Embryonic facial prominence (tissue), 1 donor: Measurements from ENCODE around the gene CD53.
"Not testable (repeated sequence)": the region's sequence is repeated elsewhere in the genome, so short reads cannot be mapped to it uniquely, and the experiment has no call there.

ENCODE experiments used
- DNase-seq: peaks from one replicate; pipeline ENCODE4 v3.0.0-alpha.2; 2016; ENCODE audit errors: extremely low spot score

Gene CD53

DNA sequence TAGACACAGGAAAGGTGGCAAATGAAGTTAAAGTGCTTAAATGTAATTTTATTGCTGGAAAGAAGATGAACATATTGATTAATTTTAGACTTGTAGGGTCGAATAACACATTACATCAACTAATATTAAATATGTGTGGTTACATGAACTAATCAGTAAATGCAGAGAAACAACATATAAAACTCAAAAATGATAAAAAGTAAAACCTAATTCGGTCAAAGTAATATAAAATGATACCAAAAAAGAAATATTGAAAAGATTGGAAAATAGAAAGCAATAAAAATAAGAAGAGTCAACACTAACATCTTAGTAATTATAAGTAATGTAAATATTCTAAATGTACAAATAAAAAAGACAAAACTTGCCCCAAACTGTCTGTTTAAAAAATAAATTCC is 43.3 kb downstream of the CD53 start:
- no peak for DNase-seq

DNA sequence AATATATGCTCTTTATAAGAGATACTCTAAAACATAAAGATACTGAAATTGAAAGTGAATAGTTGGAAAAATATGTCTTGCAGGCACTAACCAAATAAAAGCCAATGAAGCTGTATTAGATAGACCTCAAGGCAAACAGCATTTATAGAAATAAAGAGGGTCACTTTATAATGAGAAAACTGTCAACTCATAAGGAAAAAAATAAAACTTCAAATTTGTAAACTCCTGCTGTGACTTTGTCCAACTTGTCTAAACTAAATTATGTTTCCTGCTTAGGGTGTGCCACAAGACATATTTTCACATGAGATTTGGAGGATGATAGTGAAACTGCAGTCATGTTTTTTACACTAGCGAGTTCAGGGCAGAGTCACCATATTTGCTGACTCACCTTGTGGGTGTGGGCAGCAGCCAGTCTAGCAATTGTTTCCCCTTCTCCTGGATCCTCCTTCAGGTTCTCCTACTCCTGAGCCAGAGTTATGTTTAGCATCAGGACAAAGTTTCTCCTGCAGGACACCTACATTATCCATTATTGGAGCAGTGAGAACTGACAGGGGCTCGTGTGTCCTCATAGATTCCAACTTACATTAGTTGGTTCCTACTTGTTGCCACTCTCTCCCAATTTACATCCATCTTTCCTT is 43.8 kb downstream of the CD53 start:
- DNase-seq = no peak

DNA sequence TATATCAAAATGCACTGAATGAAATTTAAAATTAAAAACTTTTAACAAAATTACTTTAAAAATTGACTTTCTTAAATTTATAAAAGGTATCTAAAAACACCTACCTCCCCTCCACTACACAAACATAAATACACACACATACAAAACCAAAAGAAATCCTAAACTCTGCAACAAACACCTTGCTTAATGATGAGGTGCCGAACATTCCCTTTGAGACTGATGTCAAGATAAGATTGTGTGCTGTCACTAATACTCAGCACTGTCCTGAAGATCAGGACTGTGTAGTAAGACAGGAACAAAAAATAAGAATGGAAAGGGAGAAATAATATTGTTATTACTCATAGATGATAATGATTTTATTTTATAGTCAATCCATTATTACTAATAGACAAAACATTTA is 45.1 kb downstream of the CD53 start:
- DNase-seq = no peak

DNA sequence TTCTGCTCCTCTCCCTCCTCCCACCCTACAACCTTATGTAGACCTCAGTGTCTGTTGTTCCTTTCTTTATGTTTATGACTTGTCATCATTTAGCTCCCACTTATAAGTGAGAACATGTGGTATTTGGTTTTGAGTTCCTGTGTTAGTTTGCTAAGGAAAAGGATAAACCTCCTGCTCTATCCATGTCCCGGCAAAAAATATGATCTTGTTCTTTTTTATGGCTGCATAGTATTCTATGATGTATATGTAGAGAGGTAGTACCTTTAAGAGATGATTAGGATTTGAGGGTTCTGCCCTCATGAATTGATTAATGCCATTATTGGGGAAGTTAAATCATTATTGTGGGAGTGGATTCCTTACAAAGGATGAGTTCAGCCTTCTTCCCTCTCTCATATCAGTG is 49.0 kb downstream of the CD53 start:
- no peak for DNase-seq

DNA sequence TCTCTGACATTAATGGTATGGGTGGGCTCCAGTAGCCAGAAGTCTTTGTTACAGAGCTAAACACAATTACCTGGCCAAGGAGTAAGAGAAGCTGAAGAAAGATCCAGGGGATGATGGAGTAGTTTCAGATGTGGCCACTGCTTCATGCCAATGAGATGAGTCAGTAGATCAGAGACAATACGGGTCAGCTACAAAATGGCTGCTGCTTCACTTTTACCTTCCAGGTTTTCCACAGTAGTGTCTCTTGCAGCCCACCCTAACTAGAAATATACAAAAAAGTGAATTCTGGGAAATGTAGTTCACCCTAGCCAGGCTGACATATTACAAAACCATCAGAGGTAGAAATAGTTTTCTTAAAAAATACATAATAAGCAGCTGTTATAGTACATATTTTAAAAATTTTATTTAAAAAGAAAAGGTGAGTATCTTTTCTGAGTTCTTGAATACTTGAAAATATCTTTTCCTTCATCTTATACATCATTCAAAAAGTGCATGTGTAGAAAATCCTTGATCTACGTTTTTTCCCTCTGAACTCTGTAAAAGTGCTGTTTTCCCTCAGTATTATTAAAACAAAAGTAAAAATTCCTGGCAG is 54.6 kb downstream of the CD53 start:
- DNase-seq = no peak

DNA sequence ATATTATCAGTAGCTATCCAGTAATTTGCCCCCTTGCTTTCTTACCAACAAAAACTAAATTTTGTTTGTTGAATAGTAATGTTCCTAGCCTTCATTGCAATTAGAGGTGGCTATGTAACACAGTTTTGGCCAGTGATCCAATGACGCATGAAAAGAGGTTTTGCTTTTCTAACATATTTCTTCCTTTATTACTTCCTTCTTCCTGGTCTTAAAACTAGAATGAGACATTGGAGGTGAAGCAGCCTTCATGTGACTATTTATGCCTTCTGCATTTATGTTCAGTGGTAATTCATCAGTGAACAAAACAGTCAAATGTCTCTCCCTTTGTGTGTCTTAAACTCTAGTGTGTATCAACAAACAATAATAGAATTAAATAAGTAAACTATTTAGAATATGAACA is 55.2 kb downstream of the CD53 start:
- DNase-seq = no peak

DNA sequence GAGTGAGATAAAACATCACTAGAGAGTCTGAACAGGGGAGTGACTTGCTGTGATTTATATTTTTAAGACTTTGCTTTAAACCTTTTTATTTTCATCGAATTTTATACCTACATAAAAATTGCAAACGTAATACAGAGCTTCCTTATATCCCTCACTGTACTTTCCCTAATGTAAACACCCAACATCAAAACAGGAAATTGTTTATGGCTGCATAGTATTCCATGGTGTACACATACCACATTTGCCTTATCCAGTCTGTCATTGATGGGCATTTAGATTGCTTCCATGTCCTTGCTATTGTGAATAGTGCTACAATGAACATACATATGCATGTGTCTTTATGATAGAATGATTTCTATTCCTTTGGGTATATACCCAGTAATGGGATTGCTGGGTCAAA is 56.0 kb downstream of the CD53 start:
- DNase-seq = no peak

DNA sequence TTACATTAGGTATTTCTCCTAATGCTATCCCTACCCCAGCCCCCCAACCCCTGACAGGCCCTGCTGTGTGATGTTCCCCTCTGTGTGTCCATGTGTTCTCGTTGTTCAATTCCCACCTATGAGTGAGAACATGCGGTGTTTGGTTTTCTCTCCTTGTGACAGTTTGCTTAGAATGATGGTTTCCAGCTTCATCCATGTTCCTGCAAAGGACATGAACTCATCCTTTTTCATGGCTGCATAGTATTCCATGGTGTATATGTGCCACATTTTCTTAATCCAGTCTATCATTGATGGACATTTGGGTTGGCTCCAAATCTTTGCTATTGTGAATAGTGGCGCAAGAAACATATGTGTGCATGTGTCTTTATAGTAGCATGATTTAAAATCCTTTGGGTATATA is 58.1 kb downstream of the CD53 start:
- not testable (repeated sequence) for DNase-seq

DNA sequence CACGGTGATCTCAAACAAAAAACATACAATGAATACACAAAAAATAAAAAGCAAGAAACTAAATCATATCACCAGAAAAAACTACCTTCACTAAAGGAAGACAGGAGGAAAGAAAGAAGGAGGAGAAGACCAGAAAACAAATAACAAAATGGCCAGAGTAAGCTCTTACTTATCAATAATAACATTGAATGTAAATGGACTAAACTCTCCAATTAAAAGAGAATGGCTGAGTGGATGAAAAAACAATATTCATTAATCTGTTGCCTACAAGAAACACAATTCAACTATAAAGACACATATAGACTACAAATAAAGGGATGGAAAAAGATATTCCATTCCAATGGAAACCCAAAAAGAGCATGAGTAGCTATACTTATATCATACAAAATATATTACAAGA is 63.6 kb downstream of the CD53 start:
- DNase-seq = no peak

DNA sequence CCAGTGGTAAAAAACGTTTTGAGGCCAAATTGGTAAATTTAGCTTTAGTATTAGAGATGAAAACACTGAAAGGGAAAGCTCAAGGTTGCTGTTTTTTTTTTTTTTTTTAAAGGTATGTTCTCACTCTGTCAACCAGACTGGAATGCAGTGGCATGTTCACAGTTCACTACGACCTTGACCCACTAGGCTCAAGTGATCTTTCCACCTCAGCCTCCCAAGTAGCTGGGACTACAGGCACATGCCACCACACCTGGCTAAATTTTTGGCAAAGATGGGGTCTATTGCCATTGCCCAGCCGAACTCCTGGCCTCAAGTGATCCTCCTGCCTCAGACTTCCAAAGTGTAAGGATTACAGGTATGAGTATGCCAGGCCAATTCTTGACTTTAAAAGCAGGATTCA is 71.9 kb downstream of the CD53 start:
- no peak for DNase-seq

DNA sequence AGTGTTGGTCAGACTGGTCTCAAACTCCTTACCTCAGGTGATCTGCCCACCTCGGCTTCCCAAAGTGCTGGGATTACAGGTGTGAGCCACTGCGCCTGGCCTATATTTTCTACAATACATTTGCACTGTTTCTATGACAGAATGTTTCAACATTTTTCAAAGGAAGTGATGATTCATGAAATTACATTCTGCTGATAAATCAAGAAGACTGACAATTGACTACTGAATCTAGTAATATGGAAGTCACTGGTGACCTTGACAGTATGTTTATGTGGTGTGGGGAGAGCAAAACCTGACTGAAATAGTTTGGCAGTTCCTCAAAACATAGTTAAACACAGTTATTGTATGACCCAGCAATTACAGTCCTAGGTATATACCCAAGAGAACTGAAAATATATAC is 72.7 kb downstream of the CD53 start:
- DNase-seq = no peak

DNA sequence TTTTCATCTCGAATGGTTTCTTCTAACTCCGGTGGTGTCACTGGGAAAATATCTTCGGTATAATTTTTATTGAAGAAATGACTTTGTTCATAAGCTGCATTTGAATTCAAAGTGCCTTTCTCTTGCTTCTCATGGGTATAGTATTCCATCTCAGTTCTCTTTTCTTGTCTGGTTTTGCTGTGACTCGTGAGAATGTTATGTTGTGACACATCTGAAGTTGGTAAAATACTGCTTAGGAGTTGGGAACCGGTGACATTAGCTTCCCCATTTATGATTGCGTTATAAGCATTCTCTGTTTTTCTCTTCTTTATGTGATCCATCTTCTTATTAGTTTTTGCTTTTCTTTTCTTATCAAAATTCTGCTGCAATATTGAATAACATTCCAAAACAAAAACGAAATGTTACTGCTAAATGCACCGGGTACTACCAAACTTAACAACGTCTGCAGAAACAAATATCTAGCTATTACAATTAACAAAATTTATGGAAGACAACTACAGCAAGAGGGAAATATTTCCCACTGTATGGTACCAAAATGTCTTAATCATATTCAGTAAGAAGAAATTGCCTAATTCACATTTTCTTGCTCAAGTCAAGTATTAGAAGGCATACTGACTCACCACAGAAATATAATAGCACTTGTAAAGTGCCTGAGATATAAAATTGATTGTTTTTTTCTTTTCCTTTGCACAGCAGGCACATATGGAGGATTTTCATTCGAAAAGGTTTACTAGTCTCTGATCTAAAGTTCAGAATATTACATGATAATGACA is 75.3 kb downstream of the CD53 start:
- no peak for DNase-seq
